HepG2 (cell line): ENCODE measurements around the gene CHDH. TPM values are rescaled to one million over a fixed set of nuclear protein-coding genes. Genes with fewer than 3 reads are reported as not detected.
A peak's percentile ranks its signal among the peaks of the same experiment; 100 is the strongest.

Experiments
- ATAC-seq: fragments of 200-7000 bp; cut with Tn5 transposase; 3 replicates; pipeline ENCODE4 v1.9.1; 2020; ENCODE audit warnings: mild to moderate bottlenecking, moderate library complexity
- BruUV-seq: library from RNA; stranded (reverse); fragments of 400-500 nt; replicated peaks from 2 replicates; lab custom pipeline; 2021; lab: Mats Ljungman, UMichigan
- CTCF ChIA-PET: fragments of 300-600 bp; formaldehyde crosslinking; extraction: SDS; loops from one replicate; lab custom pipeline; 2021; ENCODE audit warnings: low total read pairs, inconsistent platforms, low intra/inter-chr PET ratio; lab: Yijun Ruan, JAX
- POLR2A ChIA-PET: fragments of 350-600 bp; sonication (Branson Sonifier 250); formaldehyde crosslinking; loops from one replicate; lab custom pipeline; 2020; ENCODE audit warnings: antibody characterized with exemption, inconsistent platforms; lab: Yijun Ruan, JAX
- DNase-seq: peaks from one replicate; pipeline ENCODE4 v3.0.0-alpha.2; 2015; ENCODE audit warnings: low spot score
- FAIRE-seq: peaks from 3 replicates; lab custom pipeline; 2011; peaks lifted over from hg19 to GRCh38; lab: Jason Lieb, UNC
- H2AFZ ChIP-seq: one replicate; pipeline ENCODE4 v1.6.1; 2011; ENCODE audit warnings: low read length, inconsistent platforms
- H3K27ac ChIP-seq: fragments of 300-600 bp; 3 replicates; pipeline ENCODE4 v1.8.0; 2011; ENCODE audit warnings: mixed run types, mild to moderate bottlenecking, mixed read lengths, low read length, inconsistent platforms; ENCODE audit not compliant: insufficient read depth; ENCODE audit errors: extremely low read length
- H3K27me3 ChIP-seq, 2 experiments: fragments of 200-600 bp in 1 of 2; 2 replicates in 1 of 2; 3 replicates in 1 of 2; pipeline versions ENCODE4 v1.6.0 to v1.8.0; 2011; ENCODE audit warnings: low read length in 2 of 2, mild to moderate bottlenecking in 2 of 2, moderate library complexity in 2 of 2, inconsistent platforms in 1 of 2; ENCODE audit not compliant: insufficient read depth in 2 of 2, control insufficient read depth in 1 of 2
- H3K36me3 ChIP-seq, 2 experiments: fragments of 200-600 bp in 1 of 2; replicated peaks in 1 of 2; 2 replicates in 1 of 2; 3 replicates in 1 of 2; pipeline versions ENCODE4 v1.5.1 to v1.8.0; 2011; ENCODE audit warnings: low read length in 2 of 2, inconsistent platforms in 1 of 2; ENCODE audit not compliant: insufficient read depth in 2 of 2, control insufficient read depth in 1 of 2
- H3K4me1 ChIP-seq: 2 replicates; pipeline ENCODE4 v1.5.1; 2012; ENCODE audit warnings: low read length, inconsistent platforms; ENCODE audit not compliant: insufficient read depth
- H3K4me2 ChIP-seq: 2 replicates; pipeline ENCODE4 v1.6.0; 2011; ENCODE audit warnings: low read depth, low read length, inconsistent platforms
- H3K4me3 ChIP-seq, 3 experiments: fragments of 200-600 bp in 1 of 3; sonication (generic), shearing (Covaris generic) in 1 of 3; replicated peaks in 1 of 3; 2 replicates each; pipeline ENCODE4 v1.5.1; 2011 to 2016; ENCODE audit warnings: low read length in 3 of 3, inconsistent platforms in 2 of 3, low read depth in 2 of 3, mild to moderate bottlenecking in 2 of 3, control low read depth in 1 of 3, mixed read lengths in 1 of 3; ENCODE audit not compliant: insufficient read depth in 1 of 3
- H3K79me2 ChIP-seq: one replicate; pipeline ENCODE4 v1.6.1; 2011; ENCODE audit warnings: low read length, inconsistent platforms; ENCODE audit not compliant: insufficient read depth
- H3K9ac ChIP-seq: 2 replicates; pipeline ENCODE4 v1.6.0; 2011; ENCODE audit warnings: mild to moderate bottlenecking, low read depth, low read length, inconsistent platforms; ENCODE audit not compliant: insufficient read depth
- H3K9me3 ChIP-seq: 2 replicates; pipeline ENCODE4 v1.5.1; 2012; ENCODE audit warnings: mild to moderate bottlenecking, low read length
- H4K20me1 ChIP-seq: 2 replicates; pipeline ENCODE4 v1.6.0; 2011; ENCODE audit warnings: inconsistent platforms, mild to moderate bottlenecking, low read length, moderate library complexity; ENCODE audit not compliant: insufficient read depth
- POLR2AphosphoS2 ChIP-seq: IDR thresholded peaks from 2 replicates; pipeline ENCODE4 v1.6.1; 2011; ENCODE audit warnings: low read depth, low read length, improper control_type of control experiment
- TRIM22 ChIP-seq: fragments of 450-650 bp; IDR thresholded peaks from 2 replicates; pipeline ENCODE4 v1.6.1; 2017
- ZNF737 ChIP-seq: sonication (generic); formaldehyde crosslinking; IDR thresholded peaks from 2 replicates; pipeline ENCODE4 v1.5.0; 2020; ENCODE audit warnings: missing genetic modification reagents, mild to moderate bottlenecking, borderline replicate concordance
- WGBS: methylation state at CpG from one replicate; pipeline ENCODE4 v1.1.6; 2017; ENCODE audit warnings: low lambda C conversion rate; 5-methylcytosine and 5-hydroxymethylcytosine counted together
- in situ Hi-C: cut with HindIII; loops from 2 replicates; pipeline ENCODE4 v1.10.0; 2017; ENCODE audit warnings: low pct_unique_long_range_greater_than_20kb; ENCODE audit not compliant: extremely low pct_ligation_motif_present
- intact Hi-C: fragments of 100-400 bp; cut with micrococcal nuclease; formaldehyde crosslinking; loops from one replicate; pipeline ENCODE4 v1.10.0; 2022; ENCODE audit not compliant: unreplicated experiment
- polyA plus RNA-seq, 8 experiments: library from polyadenylated mRNA; depleted of rRNA in 3 of 8; stranded (reverse) in 7 of 8; unstranded in 1 of 8; fragments of >200 nt; fragmentation: Illumina TruSeq in 4 of 8; extraction: Trizol in 4 of 8; gene quantifications; 2 replicates each; pipeline versions ENCODE4 v1.2.1 to v1.2.3, GENCODE V29; 2011 to 2016; ENCODE audit warnings: low read depth in 4 of 8, missing spikeins in 1 of 8, mixed read lengths in 1 of 8; ENCODE audit not compliant: insufficient read depth in 1 of 8
- total RNA-seq, 5 experiments: library from RNA; depleted of rRNA; stranded (reverse); fragments of >200 nt; fragmentation: Illumina TruSeq; extraction: Trizol; gene quantifications; 2 replicates each; pipeline ENCODE4 v1.2.3, GENCODE V29; 2016; ENCODE audit warnings: low read depth in 1 of 5

CHDH gene
- total and polyA plus RNA-seq, 2 of the 13 experiments (the other 11 are each of a cell fraction or from before 2014, with no cell fraction given) = 28.1 to 48.9 TPM

GRCh38 chr3:53884623-53885022, 38.4 kb upstream of the CHDH start (continued):
- no peak for TF ChIP-seq TRIM22

GRCh38 chr3:53883008-53883407, 36.8 kb upstream of the CHDH start:
- H3K79me2 ChIP-seq = peaks cover 22% of the 10 kb centered on the region
- in situ Hi-C loops (loop anchor here (5.0 kb wide), 1 partner anchor 36 kb away; the partner anchor contains the start of genes CHDH and IL17RB), intact Hi-C loops (no loop called here)
- peaks cover 8 to 46% of the 10 kb centered on the region in 2 experiments for H3K36me3 ChIP-seq
- no peaks in the 10 kb centered on the region for H3K9me3 ChIP-seq
- POLR2A ChIA-PET = interaction anchor here (1.3 kb wide), 1 partner anchor 9 kb away, joined by 4 read pairs; the partner anchor contains the start of gene SELENOK
- FAIRE-seq (no peak), ATAC-seq (no peak), DNase-seq (no peak)
- 0 out of 2 replicates have a peak, but pooled peaks have one; percentile 53 for TF ChIP-seq POLR2AphosphoS2
- no peak for TF ChIP-seq ZNF737 (CRISPR knock-in tag)
- H3K4me3 ChIP-seq = no peak overlapping the region
- H2AFZ ChIP-seq = no peak overlapping the region
- no TSS peak for BruUV-seq
- CTCF ChIA-PET = no interaction called here
- 97% methylated on average over 4 of the region's 4 CpGs for WGBS
- H3K4me1 ChIP-seq = peaks cover 17% of the 10 kb centered on the region
- H3K27ac ChIP-seq = no peak overlapping the region
- no peak overlapping the region for H3K9ac ChIP-seq
- no peak overlapping the region for H3K4me2 ChIP-seq
- no peaks in the 10 kb centered on the region; the same call in 1 of the 2 replicates for H4K20me1 ChIP-seq
- H3K27me3 ChIP-seq = no peaks in the 10 kb centered on the region; a peak in 1 of 5 replicates
